WTC11 (cell line): Measurements from ENCODE around the gene MTG1. TPM values are rescaled to one million over a fixed set of nuclear protein-coding genes. Genes with fewer than 3 reads are reported as not detected.

Source experiments
- ATAC-seq: fragments of 200-7000 bp; cut with Tn5 transposase; 2 replicates; pipeline ENCODE4 v1.10.0; 2021; ENCODE audit warnings: mild to moderate bottlenecking, moderate library complexity
- CTCF ChIA-PET: fragments of 300-600 bp; sonication (Branson Sonifier 250); formaldehyde crosslinking; loops from one replicate; lab custom pipeline; 2021; ENCODE audit warnings: antibody characterized with exemption; lab: Charles Lee
- POLR2A ChIA-PET: fragments of 350-600 bp; sonication (Branson Sonifier 250); formaldehyde crosslinking; loops from one replicate; lab custom pipeline; 2021; ENCODE audit warnings: antibody characterized with exemption; lab: Charles Lee
- DNase-seq: peaks from one replicate; pipeline ENCODE4 v3.0.0; 2021; ENCODE audit warnings: low spot score
- H3K27ac Mint-ChIP-seq: 2 replicates; pipeline ENCODE4 v1.8.0; 2021; ENCODE audit warnings: mixed read lengths
- H3K27me3 Mint-ChIP-seq: 2 replicates; pipeline ENCODE4 v1.8.0; 2021; ENCODE audit warnings: low read depth, mild to moderate bottlenecking, moderate library complexity, mixed read lengths
- H3K36me3 Mint-ChIP-seq: 2 replicates; pipeline ENCODE4 v1.8.0; 2021; ENCODE audit warnings: mixed read lengths
- H3K4me1 Mint-ChIP-seq: 2 replicates; pipeline ENCODE4 v1.8.0; 2022; ENCODE audit warnings: mixed read lengths
- H3K4me3 Mint-ChIP-seq: 2 replicates; pipeline ENCODE4 v1.8.0; 2021; ENCODE audit warnings: mild to moderate bottlenecking, moderate library complexity, mixed read lengths
- H3K9me3 Mint-ChIP-seq: 2 replicates; pipeline ENCODE4 v1.8.0; 2021; ENCODE audit warnings: mixed read lengths
- AFF4 ChIP-seq: sonication (generic); formaldehyde crosslinking; IDR thresholded peaks from 2 replicates; pipeline ENCODE4 v1.8.1; 2023; ENCODE audit warnings: mild to moderate bottlenecking, missing genetic modification reagents, borderline replicate concordance
- CREB1 ChIP-seq: sonication (generic); formaldehyde crosslinking; IDR thresholded peaks from 2 replicates; pipeline ENCODE4 v1.8.0; 2023; ENCODE audit warnings: mild to moderate bottlenecking, missing genetic modification reagents
- FOXJ3 ChIP-seq: sonication (generic); formaldehyde crosslinking; IDR thresholded peaks from 2 replicates; pipeline ENCODE4 v1.9.0; 2021; ENCODE audit warnings: missing genetic modification reagents, mild to moderate bottlenecking, borderline replicate concordance
- FOXK1 ChIP-seq: sonication (generic); formaldehyde crosslinking; IDR thresholded peaks from 2 replicates; pipeline ENCODE4 v1.8.0; 2022; ENCODE audit warnings: mild to moderate bottlenecking, moderate library complexity, missing genetic modification reagents
- FOXP1 ChIP-seq: sonication (generic); formaldehyde crosslinking; IDR thresholded peaks from 2 replicates; pipeline ENCODE4 v1.8.0; 2022; ENCODE audit warnings: missing genetic modification reagents, mild to moderate bottlenecking, moderate library complexity, borderline replicate concordance
- JAZF1 ChIP-seq: fragments of 250-450 bp; sonication (Bioruptor Pico); IDR thresholded peaks from 2 replicates; pipeline ENCODE4 v1.9.0; 2021; ENCODE audit warnings: moderate library complexity, mild to moderate bottlenecking, inconsistent platforms
- MLX ChIP-seq: sonication (generic); formaldehyde crosslinking; IDR thresholded peaks from 2 replicates; pipeline ENCODE4 v1.8.1; 2023; ENCODE audit warnings: mild to moderate bottlenecking, missing genetic modification reagents, moderate library complexity
- MXD4 ChIP-seq: fragments of 250-450 bp; sonication (Bioruptor Pico); IDR thresholded peaks from 2 replicates; pipeline ENCODE4 v1.8.0; 2021; ENCODE audit warnings: mild to moderate bottlenecking, moderate library complexity, borderline replicate concordance
- NR1H2 ChIP-seq: sonication (generic); formaldehyde crosslinking; IDR thresholded peaks from 2 replicates; pipeline ENCODE4 v1.9.0; 2021; ENCODE audit warnings: mild to moderate bottlenecking, moderate library complexity, missing genetic modification reagents
- RORB ChIP-seq: fragments of 250-450 bp; sonication (Bioruptor Pico); IDR thresholded peaks from 2 replicates; pipeline ENCODE4 v1.9.0; 2021; ENCODE audit warnings: mild to moderate bottlenecking
- STAT6 ChIP-seq: sonication (generic); formaldehyde crosslinking; conservative IDR thresholded peaks from 2 replicates; pipeline ENCODE4 v1.8.1; 2023; ENCODE audit warnings: mild to moderate bottlenecking, low read depth, missing genetic modification reagents, moderate library complexity
- TEAD1 ChIP-seq: sonication (generic); formaldehyde crosslinking; IDR thresholded peaks from 2 replicates; pipeline ENCODE4 v1.8.0; 2022; ENCODE audit warnings: mild to moderate bottlenecking, missing genetic modification reagents
- TEAD4 ChIP-seq: sonication (generic); formaldehyde crosslinking; IDR thresholded peaks from 2 replicates; pipeline ENCODE4 v1.8.0; 2022; ENCODE audit warnings: mild to moderate bottlenecking, missing genetic modification reagents
- USF2 ChIP-seq: sonication (generic); formaldehyde crosslinking; IDR thresholded peaks from 2 replicates; pipeline ENCODE4 v1.8.1; 2023; ENCODE audit warnings: mild to moderate bottlenecking, missing genetic modification reagents, moderate library complexity
- ZNF263 ChIP-seq: sonication (generic); formaldehyde crosslinking; IDR thresholded peaks from 2 replicates; pipeline ENCODE4 v1.8.1; 2022; ENCODE audit warnings: low read depth, mild to moderate bottlenecking, moderate library complexity, missing genetic modification reagents
- ZNF396 ChIP-seq: fragments of 250-450 bp; sonication (Bioruptor Pico); IDR thresholded peaks from 2 replicates; pipeline ENCODE4 v1.8.0; 2021; ENCODE audit warnings: mild to moderate bottlenecking, moderate library complexity, borderline replicate concordance
- ZNF423 ChIP-seq: fragments of 250-450 bp; sonication (Bioruptor Pico); IDR thresholded peaks from 2 replicates; pipeline ENCODE4 v2.1.2; 2022; ENCODE audit warnings: mild to moderate bottlenecking, moderate library complexity
- ZNF425 ChIP-seq: fragments of 250-450 bp; sonication (Bioruptor Pico); conservative IDR thresholded peaks from 2 replicates; pipeline ENCODE4 v1.9.0; 2021; ENCODE audit warnings: mild to moderate bottlenecking
- ZNF532 ChIP-seq: fragments of 250-450 bp; sonication (Bioruptor Pico); IDR thresholded peaks from 2 replicates; pipeline ENCODE4 v1.9.0; 2021; ENCODE audit warnings: mild to moderate bottlenecking, borderline replicate concordance
- total RNA-seq: library from RNA; stranded (reverse); gene quantifications from 3 replicates; pipeline ENCODE4 v1.2.3, GENCODE V29; 2021

The MTG1 gene
- total RNA-seq, 1 experiment from 2014 or later, result 63.0 TPM

- no peak for TF ChIP-seq ZNF532 (CRISPR knock-in tag)
- TF ChIP-seq USF2 (CRISPR knock-in tag), result no peak
- TF ChIP-seq TEAD4 (CRISPR knock-in tag), result no peak
- no peak for TF ChIP-seq FOXJ3 (CRISPR knock-in tag)
- no peak for TF ChIP-seq STAT6 (CRISPR knock-in tag)
- TF ChIP-seq CREB1 (CRISPR knock-in tag), result no peak
- no peak for TF ChIP-seq RORB
- TF ChIP-seq NR1H2 (CRISPR knock-in tag), result no peak
- no peak for TF ChIP-seq FOXK1
- no peak for TF ChIP-seq ZNF396 (CRISPR knock-in tag)
- no peak for TF ChIP-seq ZNF423 (CRISPR knock-in tag)
- TF ChIP-seq JAZF1 (CRISPR knock-in tag), result no peak
- no peak for TF ChIP-seq ZNF425 (CRISPR knock-in tag)
- no peak for TF ChIP-seq TEAD1
- TF ChIP-seq MLX (CRISPR knock-in tag), result no peak
- Mint-ChIP-seq H3K36me3 (no peaks in the 10 kb centered on the region), H3K4me1 (no peaks in the 10 kb centered on the region), H3K9me3 (no peaks in the 10 kb centered on the region), H3K27ac (no peak overlapping the region), H3K4me3 (no peak overlapping the region), H3K27me3 (peaks cover 22% of the 10 kb centered on the region)
- POLR2A ChIA-PET, result no interaction called here
- DNase-seq, result no peak
- CTCF ChIA-PET, result no interaction called here
- no peak for ATAC-seq
These were observed 10.4 kb upstream of the MTG1 start for GRCh38 chr10:133383551-133383950.

- CTCF ChIA-PET, result no interaction called here
- no peak for ATAC-seq
- TF ChIP-seq ZNF263 (CRISPR knock-in tag) (no peak), USF2 (CRISPR knock-in tag) (no peak), MXD4 (CRISPR knock-in tag) (no peak), FOXP1 (no peak), AFF4 (CRISPR knock-in tag) (no peak), MLX (CRISPR knock-in tag) (no peak)
These were observed 9.9 kb upstream of the MTG1 start for GRCh38 chr10:133384071-133384470.

More at GRCh38 chr10:133384071-133384470, 9.9 kb upstream of the MTG1 start:
- H3K4me1 Mint-ChIP-seq, result no peaks in the 10 kb centered on the region
- no peak overlapping the region for H3K4me3 Mint-ChIP-seq
- no peak overlapping the region for H3K27ac Mint-ChIP-seq
- POLR2A ChIA-PET, result no interaction called here
- no peaks in the 10 kb centered on the region for H3K9me3 Mint-ChIP-seq
- no peak for DNase-seq
- H3K27me3 Mint-ChIP-seq, result peaks cover 20% of the 10 kb centered on the region
- H3K36me3 Mint-ChIP-seq, result no peaks in the 10 kb centered on the region
